Stimulated activated naive CD8-positive, alpha-beta T cell treated with anti-CD3 and anti-CD28 coated beads, Interleukin-15, Interleukin-2, amounts not matched to agents 100 U/mL and 50 U/mL, for 24 hours (primary cell): ENCODE results near the gene TMEM247.
A peak's percentile ranks its signal among the peaks of the same experiment; 100 is the strongest.
"Not testable (repeated sequence)": the region's sequence is repeated elsewhere in the genome, so short reads cannot be mapped to it uniquely, and the experiment has no call there.

ENCODE experiments used
- ATAC-seq: fragments of 150-1000 bp; cut with Tn5 transposase; one replicate; pipeline ENCODE4 v1.10.0; 2021
- DNase-seq: peaks from one replicate; pipeline ENCODE4 v3.0.0; 2021

TMEM247 gene

GRCh38 chr2:46512185-46512584 is 32.8 kb downstream of the TMEM247 start:
- no peak for ATAC-seq
- no peak for DNase-seq

- DNase-seq = no peak
- ATAC-seq = no peak
Measured at GRCh38 chr2:46514738-46515137, 35.4 kb downstream of the TMEM247 start.

DNA sequence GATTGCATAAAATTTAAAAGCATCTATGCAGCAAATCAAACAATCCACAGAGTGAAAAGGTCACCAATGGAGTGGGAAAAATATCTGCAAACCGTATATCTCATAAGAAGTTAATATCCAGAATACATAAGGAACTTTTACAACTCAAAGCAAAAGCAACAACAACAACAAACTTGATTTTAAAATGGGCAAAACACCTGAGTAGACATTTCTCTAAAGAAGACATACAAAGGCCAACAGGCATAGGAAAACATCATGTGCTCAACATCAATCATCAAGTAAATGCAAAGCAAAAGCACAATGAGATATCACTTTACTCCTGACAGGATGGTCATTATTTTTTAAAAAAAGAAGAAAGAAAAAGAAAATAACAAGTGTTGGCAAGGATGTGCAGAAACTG is 38.1 kb downstream of the TMEM247 start:
- DNase-seq = no peak
- no peak for ATAC-seq

DNA sequence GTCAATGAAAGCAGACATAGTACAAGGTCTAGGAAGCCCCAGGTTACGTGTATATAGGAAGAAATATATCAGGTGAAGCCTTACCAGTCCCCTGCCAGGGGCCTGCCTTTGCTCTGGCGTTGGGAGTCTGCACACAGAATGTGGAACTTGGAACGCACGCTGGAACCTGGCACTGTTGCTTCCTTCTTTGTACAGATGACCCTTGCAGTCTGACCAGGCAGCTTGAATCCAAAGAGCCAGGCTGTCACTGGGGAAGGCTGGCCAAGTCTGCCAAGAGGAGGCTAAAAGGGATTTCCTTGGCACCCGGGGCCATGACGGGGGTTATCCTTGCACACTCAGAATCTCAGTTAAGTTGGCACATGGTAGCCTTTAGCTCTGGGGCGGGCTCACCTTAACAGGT is 39.5 kb downstream of the TMEM247 start:
- no peak for ATAC-seq
- no peak for DNase-seq

GRCh38 chr2:46519265-46519664 is 39.9 kb downstream of the TMEM247 start:
- DNase-seq (no peak), ATAC-seq (no peak)

DNA sequence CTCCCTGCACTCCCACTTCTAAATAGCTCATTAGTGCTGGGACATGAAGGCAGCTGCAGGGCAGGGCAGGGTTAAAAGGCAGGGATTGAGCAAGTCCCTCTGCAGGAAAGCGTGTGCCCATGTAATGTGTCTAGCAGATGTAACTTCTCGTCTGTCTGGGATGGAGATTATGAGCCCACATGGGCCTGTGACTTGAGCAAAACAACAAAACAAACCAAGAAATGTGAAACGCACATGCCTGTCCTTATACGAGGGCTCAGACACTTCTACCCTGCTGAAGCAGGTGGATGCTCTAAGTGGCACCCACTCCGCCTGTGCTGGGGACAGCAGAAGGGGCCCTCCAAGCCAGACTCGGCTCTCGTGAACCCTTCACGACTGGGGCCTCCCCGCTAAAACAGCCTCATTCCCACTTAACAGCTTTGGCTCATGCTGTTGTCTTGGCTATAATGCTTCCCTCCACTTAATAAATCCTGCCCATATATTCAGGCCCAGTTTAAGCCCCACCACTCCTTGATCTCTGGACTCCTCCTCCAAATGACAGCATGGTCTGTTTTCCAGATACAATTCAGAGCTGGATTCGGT is 40.9 kb downstream of the TMEM247 start:
- no peak for DNase-seq
- ATAC-seq = no peak

DNA sequence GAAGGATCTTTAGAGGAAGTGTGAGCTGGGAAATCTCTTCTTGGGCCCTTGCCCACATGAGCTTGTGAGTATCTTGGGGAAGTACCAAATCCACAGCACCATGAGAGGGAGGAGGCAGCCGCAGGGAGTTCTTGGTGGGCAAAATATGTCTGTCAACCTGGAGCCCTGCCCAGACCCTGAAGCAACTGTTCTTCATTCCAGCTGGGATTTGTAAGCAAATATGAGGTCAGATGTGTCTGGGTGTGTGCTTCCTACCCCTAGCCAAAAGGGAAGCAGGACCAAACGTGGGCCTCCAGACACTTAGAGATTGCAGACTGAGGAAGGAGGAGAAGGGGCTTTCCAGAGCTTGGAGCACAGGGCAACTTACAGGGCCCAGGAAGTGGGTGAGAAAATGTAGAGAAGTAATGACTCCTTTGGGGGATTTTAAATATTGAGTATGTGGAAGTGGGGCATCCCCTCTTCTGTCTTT is 41.9 kb downstream of the TMEM247 start:
- ATAC-seq (peak; percentile 40), DNase-seq (no peak)

GRCh38 chr2:46522385-46522784 is 43.0 kb downstream of the TMEM247 start:
- not testable (repeated sequence) for DNase-seq, ATAC-seq

GRCh38 chr2:46525522-46526155 is 46.3 kb downstream of the TMEM247 start:
- DNase-seq = no peak
- no peak for ATAC-seq

GRCh38 chr2:46528880-46529279 is 49.5 kb downstream of the TMEM247 start:
- ATAC-seq (no peak), DNase-seq (no peak)

GRCh38 chr2:46530639-46531038 is 51.3 kb downstream of the TMEM247 start:
- no peak for DNase-seq
- no peak for ATAC-seq

GRCh38 chr2:46531863-46532262 is 52.5 kb downstream of the TMEM247 start:
- ATAC-seq (no peak), DNase-seq (no peak)
